CD8-positive, alpha-beta memory T cell (primary cell): ENCODE results near the gene SMPDL3B. TPM values are rescaled to one million over a fixed set of nuclear protein-coding genes. Genes with fewer than 3 reads are reported as not detected.

Experiments
- CTCF ChIA-PET: fragments of 350-600 bp; sonication (Branson Sonifier 250); formaldehyde crosslinking; loops from one replicate; lab custom pipeline; 2021; ENCODE audit warnings: antibody characterized with exemption; lab: Charles Lee
- POLR2A ChIA-PET: fragments of 350-600 bp; sonication (Branson Sonifier 250); formaldehyde crosslinking; loops from one replicate; lab custom pipeline; 2021; ENCODE audit warnings: antibody characterized with exemption; lab: Charles Lee
- DNase-seq, 5 donors: peaks; one replicate each; pipeline versions ENCODE4 v3.0.0 to v3.0.0-alpha.2; 2020 to 2022; ENCODE audit warnings: mixed read lengths in 1 of 5
- H3K27ac ChIP-seq: one replicate; pipeline ENCODE4 v1.7.0; 2013; ENCODE audit warnings: low read depth, mild to moderate bottlenecking, low read length, moderate library complexity
- H3K27me3 ChIP-seq: 2 replicates; pipeline ENCODE4 v1.7.0; 2013; ENCODE audit warnings: low read length, mild to moderate bottlenecking; ENCODE audit not compliant: insufficient read depth, poor library complexity, severe bottlenecking
- H3K36me3 ChIP-seq: 2 replicates; pipeline ENCODE4 v1.7.0; 2013; ENCODE audit warnings: mild to moderate bottlenecking, low read length, moderate library complexity; ENCODE audit not compliant: insufficient read depth
- H3K4me1 ChIP-seq: 2 replicates; pipeline ENCODE4 v1.7.0; 2013; ENCODE audit warnings: mild to moderate bottlenecking, low read length, moderate library complexity; ENCODE audit not compliant: insufficient read depth
- H3K4me3 ChIP-seq: 2 replicates; pipeline ENCODE4 v1.7.0; 2013; ENCODE audit warnings: mild to moderate bottlenecking, low read length
- H3K9me3 ChIP-seq: 2 replicates; pipeline ENCODE4 v1.7.0; 2013; ENCODE audit warnings: mild to moderate bottlenecking, low read length
- H3K27ac Mint-ChIP-seq, 8 donors: one replicate each; pipeline ENCODE4 v1.8.0; 2020 to 2021; ENCODE audit warnings: mixed read lengths in 8 of 8, mild to moderate bottlenecking in 6 of 8, inconsistent platforms in 3 of 8, moderate library complexity in 3 of 8
- H3K27me3 Mint-ChIP-seq, 2 donors: one replicate each; pipeline ENCODE4 v1.8.0; 2020 to 2021; ENCODE audit warnings: mixed read lengths in 2 of 2, mild to moderate bottlenecking in 1 of 2, moderate library complexity in 1 of 2
- H3K36me3 Mint-ChIP-seq, 3 donors: one replicate each; pipeline ENCODE4 v1.8.0; 2020 to 2021; ENCODE audit warnings: mixed read lengths in 3 of 3, inconsistent platforms in 1 of 3, mild to moderate bottlenecking in 1 of 3
- H3K4me1 Mint-ChIP-seq, 3 donors: one replicate each; pipeline ENCODE4 v1.8.0; 2020 to 2021; ENCODE audit warnings: mixed read lengths in 3 of 3, inconsistent platforms in 1 of 3, mild to moderate bottlenecking in 1 of 3
- H3K4me3 Mint-ChIP-seq, 7 donors: one replicate each; pipeline ENCODE4 v1.8.0; 2020 to 2021; ENCODE audit warnings: mixed read lengths in 7 of 7, mild to moderate bottlenecking in 6 of 7, moderate library complexity in 4 of 7, inconsistent platforms in 2 of 7
- H3K9me3 Mint-ChIP-seq, 5 donors: one replicate each; pipeline ENCODE4 v1.8.0; 2020 to 2022; ENCODE audit warnings: mixed read lengths in 5 of 5, mild to moderate bottlenecking in 3 of 5, moderate library complexity in 2 of 5, inconsistent platforms in 1 of 5
- polyA plus RNA-seq: library from polyadenylated mRNA; unstranded; fragments of 300-500 nt; fragmentation: Illumina TruSeq; gene quantifications from one replicate; pipeline ENCODE4 v1.2.3, GENCODE V29; 2021
- total RNA-seq, 2 experiments: library from RNA; stranded (reverse); gene quantifications; one replicate each; pipeline ENCODE4 v1.2.3, GENCODE V29; 2021

Gene SMPDL3B
- total and polyA plus RNA-seq, 3 experiments from 2014 or later: 0.27 TPM; not detected in 2

GRCh38 chr1:27941671-27942540 lies 7.1 kb downstream of the SMPDL3B start:
- no peaks in the 10 kb centered on the region for H3K36me3 Mint-ChIP-seq
- H3K4me1 Mint-ChIP-seq: peaks cover 26 to 40% (median 29%) of the 10 kb centered on the region in 3 donors
- Histone ChIP-seq H3K27ac (no peak overlapping the region), H3K4me1 (peaks cover 32% of the 10 kb centered on the region), H3K27me3 (no peaks in the 10 kb centered on the region), H3K9me3 (no peaks in the 10 kb centered on the region), H3K36me3 (no peaks in the 10 kb centered on the region), H3K4me3 (no peak overlapping the region)
- DNase-seq: no peak
- peak overlapping the region; percentile 6 to 91 (median 80) for H3K27ac Mint-ChIP-seq
- no peak overlapping the region for H3K4me3 Mint-ChIP-seq
- no peaks in the 10 kb centered on the region for H3K27me3 Mint-ChIP-seq
- ChIA-PET CTCF (interaction anchor here (0.9 to 2.2 kb wide), 3 partner anchors 12 to 38 kb away, joined by 3 to 19 read pairs (median 4); no protein-coding TSS in a partner anchor), POLR2A (no interaction called here)
- H3K9me3 Mint-ChIP-seq: no peaks in the 10 kb centered on the region

- Mint-ChIP-seq H3K27ac (peak overlapping the region in 3 of 8 donors; percentile 42 to 79 (median 43)), H3K4me3 (no peak overlapping the region), H3K27me3 (no peaks in the 10 kb centered on the region), H3K4me1 (peaks cover 25 to 26% (median 26%) of the 10 kb centered on the region in 3 donors), H3K36me3 (no peaks in the 10 kb centered on the region), H3K9me3 (no peaks in the 10 kb centered on the region)
- H3K27ac ChIP-seq: no peak overlapping the region
- H3K9me3 ChIP-seq: no peaks in the 10 kb centered on the region
- peaks cover 31% of the 10 kb centered on the region for H3K4me1 ChIP-seq
- ChIA-PET POLR2A (no interaction called here), CTCF (interaction anchor here (1.1 to 1.2 kb wide), 2 partner anchors 11 to 15 kb away, joined by 3 to 4 read pairs; partner anchors contain the start of gene XKR8)
- no peak overlapping the region for H3K4me3 ChIP-seq
- no peaks in the 10 kb centered on the region for H3K27me3 ChIP-seq
- H3K36me3 ChIP-seq: no peaks in the 10 kb centered on the region
- no peak for DNase-seq
Measured at GRCh38 chr1:27945020-27945419, 10.2 kb downstream of the SMPDL3B start.

- H3K9me3 Mint-ChIP-seq: no peaks in the 10 kb centered on the region
- ChIA-PET CTCF (interaction anchor here (1.5 kb wide), 1 partner anchor 11 kb away, joined by 7 read pairs; the partner anchor contains the start of gene XKR8), POLR2A (no interaction called here)
- peaks cover 0 to 1% of the 10 kb centered on the region in 2 donors for H3K27me3 Mint-ChIP-seq
- H3K4me1 Mint-ChIP-seq: peaks cover 3 to 4% (median 4%) of the 10 kb centered on the region in 3 donors
- Histone ChIP-seq H3K9me3 (no peaks in the 10 kb centered on the region), H3K36me3 (no peaks in the 10 kb centered on the region), H3K27me3 (no peaks in the 10 kb centered on the region), H3K4me3 (no peak overlapping the region), H3K27ac (no peak overlapping the region), H3K4me1 (peaks cover 8% of the 10 kb centered on the region)
- no peak overlapping the region for H3K4me3 Mint-ChIP-seq
- peak overlapping the region in 1 of 8 donors; percentile 9 for H3K27ac Mint-ChIP-seq
- DNase-seq: no peak
- H3K36me3 Mint-ChIP-seq: no peaks in the 10 kb centered on the region
Measured at GRCh38 chr1:27949027-27949426, 14.2 kb downstream of the SMPDL3B start.

GRCh38 chr1:27951396-27951795 lies 16.6 kb downstream of the SMPDL3B start:
- no peaks in the 10 kb centered on the region for H3K9me3 ChIP-seq
- Mint-ChIP-seq H3K27me3 (peaks cover 4 to 8% of the 10 kb centered on the region in 2 donors), H3K9me3 (no peaks in the 10 kb centered on the region), H3K4me3 (no peak overlapping the region), H3K4me1 (no peaks in the 10 kb centered on the region), H3K36me3 (no peaks in the 10 kb centered on the region), H3K27ac (no peak overlapping the region)
- H3K36me3 ChIP-seq: no peaks in the 10 kb centered on the region
- CTCF ChIA-PET: interaction anchor here (1.1 to 2.4 kb wide), 3 partner anchors 9 to 42 kb away, joined by 3 to 9 read pairs (median 3); partner anchors contain the start of gene XKR8
- DNase-seq: no peak
- no peak overlapping the region for H3K4me3 ChIP-seq
- POLR2A ChIA-PET: no interaction called here
- no peaks in the 10 kb centered on the region for H3K27me3 ChIP-seq
- H3K27ac ChIP-seq: no peak overlapping the region
- no peaks in the 10 kb centered on the region for H3K4me1 ChIP-seq

GRCh38 chr1:27952147-27952546 lies 17.3 kb downstream of the SMPDL3B start:
- Mint-ChIP-seq H3K27me3 (peaks cover 6 to 8% of the 10 kb centered on the region in 2 donors), H3K9me3 (no peaks in the 10 kb centered on the region)

GRCh38 chr1:27954186-27954585 lies 19.4 kb downstream of the SMPDL3B start:
- H3K36me3 ChIP-seq: no peaks in the 10 kb centered on the region
- CTCF ChIA-PET: interaction anchor here (1.4 to 3.0 kb wide), 2 partner anchors 12 to 14 kb away, joined by 3 to 9 read pairs; no protein-coding TSS in a partner anchor

More at GRCh38 chr1:27952147-27952546, 17.3 kb downstream of the SMPDL3B start:
- ChIA-PET CTCF (interaction anchor here (1.1 to 2.4 kb wide), 3 partner anchors 8 to 41 kb away, joined by 3 to 9 read pairs (median 3); partner anchors contain the start of gene XKR8), POLR2A (no interaction called here)
- H3K36me3 ChIP-seq: no peaks in the 10 kb centered on the region
- Mint-ChIP-seq H3K36me3 (no peaks in the 10 kb centered on the region), H3K4me3 (no peak overlapping the region), H3K27ac (no peak overlapping the region), H3K4me1 (no peaks in the 10 kb centered on the region)
- no peaks in the 10 kb centered on the region for H3K27me3 ChIP-seq
- no peak overlapping the region for H3K4me3 ChIP-seq
- no peaks in the 10 kb centered on the region for H3K4me1 ChIP-seq
- no peaks in the 10 kb centered on the region for H3K9me3 ChIP-seq
- H3K27ac ChIP-seq: no peak overlapping the region
- no peak for DNase-seq

GRCh38 chr1:27955076-27955475 lies 20.3 kb downstream of the SMPDL3B start:
- POLR2A ChIA-PET: no interaction called here
- H3K36me3 Mint-ChIP-seq: no peaks in the 10 kb centered on the region

More at GRCh38 chr1:27954186-27954585, 19.4 kb downstream of the SMPDL3B start:
- H3K9me3 Mint-ChIP-seq: no peaks in the 10 kb centered on the region
- Histone ChIP-seq H3K27ac (no peak overlapping the region), H3K27me3 (no peaks in the 10 kb centered on the region), H3K9me3 (no peaks in the 10 kb centered on the region), H3K4me3 (no peak overlapping the region), H3K4me1 (peaks cover 5% of the 10 kb centered on the region)
- peaks cover 0 to 4% (median under 1%) of the 10 kb centered on the region in 3 donors for H3K4me1 Mint-ChIP-seq
- POLR2A ChIA-PET: no interaction called here
- H3K4me3 Mint-ChIP-seq: no peak overlapping the region
- H3K27me3 Mint-ChIP-seq: peaks cover 6 to 8% of the 10 kb centered on the region in 2 donors
- no peaks in the 10 kb centered on the region for H3K36me3 Mint-ChIP-seq
- no peak overlapping the region for H3K27ac Mint-ChIP-seq
- no peak for DNase-seq

More at GRCh38 chr1:27955076-27955475, 20.3 kb downstream of the SMPDL3B start:
- no peaks in the 10 kb centered on the region for H3K9me3 ChIP-seq
- Mint-ChIP-seq H3K27ac (peak overlapping the region in 1 of 8 donors; percentile 89), H3K27me3 (peaks cover 6 to 8% of the 10 kb centered on the region in 2 donors), H3K9me3 (no peaks in the 10 kb centered on the region), H3K4me1 (peaks cover 4 to 6% (median 5%) of the 10 kb centered on the region in 3 donors), H3K4me3 (peak overlapping the region in 1 of 7 donors; percentile 60)
- no peaks in the 10 kb centered on the region for H3K27me3 ChIP-seq
- no peak for DNase-seq
- CTCF ChIA-PET: interaction anchor here (1.4 to 3.0 kb wide), 2 partner anchors 13 to 15 kb away, joined by 3 to 9 read pairs; no protein-coding TSS in a partner anchor
- no peak overlapping the region for H3K4me3 ChIP-seq
- peaks cover 5% of the 10 kb centered on the region for H3K4me1 ChIP-seq
- H3K36me3 ChIP-seq: no peaks in the 10 kb centered on the region
- no peak overlapping the region for H3K27ac ChIP-seq
